GM12873 (cell line): ENCODE results near the gene PDZD2.

Experiments
- TF ChIP-seq, protein P1 (sequence below): IDR thresholded peaks from 2 replicates; pipeline ENCODE4 v1.5.1; 2012; ENCODE audit warnings: low read depth, mild to moderate bottlenecking, moderate library complexity, low read length, control low read depth; ENCODE audit not compliant: insufficient read depth; ENCODE audit errors: missing control alignments

The PDZD2 gene

DNA sequence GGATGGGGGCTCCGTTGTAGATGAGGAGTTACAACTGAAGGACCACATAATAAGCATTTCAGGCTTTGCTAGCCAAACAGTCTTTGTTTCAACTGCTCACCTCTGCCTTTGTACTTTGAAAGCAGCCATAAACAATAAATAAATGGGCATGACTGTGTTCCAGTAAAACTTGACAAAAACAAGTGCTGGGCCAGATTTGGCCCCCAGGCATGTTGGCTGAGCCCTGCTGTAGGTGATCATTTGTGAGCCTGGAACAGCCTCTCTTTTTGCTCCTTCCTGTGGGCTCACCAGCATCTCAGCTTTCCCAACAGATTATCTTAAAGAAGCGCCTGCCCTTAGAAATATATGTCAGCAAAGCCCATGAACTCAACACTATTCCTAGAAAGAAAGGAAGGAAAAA, 385.8 kb downstream of the PDZD2 start:
- TF ChIP-seq, protein P1, sequence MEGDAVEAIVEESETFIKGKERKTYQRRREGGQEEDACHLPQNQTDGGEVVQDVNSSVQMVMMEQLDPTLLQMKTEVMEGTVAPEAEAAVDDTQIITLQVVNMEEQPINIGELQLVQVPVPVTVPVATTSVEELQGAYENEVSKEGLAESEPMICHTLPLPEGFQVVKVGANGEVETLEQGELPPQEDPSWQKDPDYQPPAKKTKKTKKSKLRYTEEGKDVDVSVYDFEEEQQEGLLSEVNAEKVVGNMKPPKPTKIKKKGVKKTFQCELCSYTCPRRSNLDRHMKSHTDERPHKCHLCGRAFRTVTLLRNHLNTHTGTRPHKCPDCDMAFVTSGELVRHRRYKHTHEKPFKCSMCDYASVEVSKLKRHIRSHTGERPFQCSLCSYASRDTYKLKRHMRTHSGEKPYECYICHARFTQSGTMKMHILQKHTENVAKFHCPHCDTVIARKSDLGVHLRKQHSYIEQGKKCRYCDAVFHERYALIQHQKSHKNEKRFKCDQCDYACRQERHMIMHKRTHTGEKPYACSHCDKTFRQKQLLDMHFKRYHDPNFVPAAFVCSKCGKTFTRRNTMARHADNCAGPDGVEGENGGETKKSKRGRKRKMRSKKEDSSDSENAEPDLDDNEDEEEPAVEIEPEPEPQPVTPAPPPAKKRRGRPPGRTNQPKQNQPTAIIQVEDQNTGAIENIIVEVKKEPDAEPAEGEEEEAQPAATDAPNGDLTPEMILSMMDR, result no peak

DNA sequence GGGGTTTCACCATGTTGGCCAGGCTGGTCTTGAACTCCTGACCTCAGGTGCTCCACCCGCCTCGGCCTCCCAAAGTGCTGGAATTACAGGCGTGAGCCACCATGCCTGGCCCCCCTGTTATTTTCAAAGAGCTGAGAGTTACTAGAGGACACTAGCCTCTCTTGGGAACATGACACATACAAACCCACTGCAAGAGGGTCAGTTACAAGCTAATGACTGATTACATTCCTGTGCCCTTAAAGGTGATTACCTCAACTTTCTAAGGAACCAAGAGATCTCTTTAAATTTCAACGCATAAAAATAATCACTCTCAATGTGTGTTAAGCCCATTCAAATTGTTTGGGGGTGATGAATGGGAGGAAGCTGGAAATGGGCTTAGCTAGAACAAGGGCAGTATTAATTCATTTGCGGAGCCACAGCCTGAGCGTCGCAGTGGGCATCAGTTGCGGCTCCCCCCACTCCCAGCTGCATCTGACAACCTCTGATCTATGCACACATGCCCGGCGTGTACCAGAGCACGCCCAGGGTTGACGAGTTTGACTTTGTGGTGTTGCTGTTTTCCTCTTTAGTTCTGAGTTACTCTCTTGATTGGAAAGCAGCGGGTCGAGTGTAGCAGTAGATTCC, 388.3 kb downstream of the PDZD2 start:
- TF ChIP-seq, protein P1, result no peak

DNA sequence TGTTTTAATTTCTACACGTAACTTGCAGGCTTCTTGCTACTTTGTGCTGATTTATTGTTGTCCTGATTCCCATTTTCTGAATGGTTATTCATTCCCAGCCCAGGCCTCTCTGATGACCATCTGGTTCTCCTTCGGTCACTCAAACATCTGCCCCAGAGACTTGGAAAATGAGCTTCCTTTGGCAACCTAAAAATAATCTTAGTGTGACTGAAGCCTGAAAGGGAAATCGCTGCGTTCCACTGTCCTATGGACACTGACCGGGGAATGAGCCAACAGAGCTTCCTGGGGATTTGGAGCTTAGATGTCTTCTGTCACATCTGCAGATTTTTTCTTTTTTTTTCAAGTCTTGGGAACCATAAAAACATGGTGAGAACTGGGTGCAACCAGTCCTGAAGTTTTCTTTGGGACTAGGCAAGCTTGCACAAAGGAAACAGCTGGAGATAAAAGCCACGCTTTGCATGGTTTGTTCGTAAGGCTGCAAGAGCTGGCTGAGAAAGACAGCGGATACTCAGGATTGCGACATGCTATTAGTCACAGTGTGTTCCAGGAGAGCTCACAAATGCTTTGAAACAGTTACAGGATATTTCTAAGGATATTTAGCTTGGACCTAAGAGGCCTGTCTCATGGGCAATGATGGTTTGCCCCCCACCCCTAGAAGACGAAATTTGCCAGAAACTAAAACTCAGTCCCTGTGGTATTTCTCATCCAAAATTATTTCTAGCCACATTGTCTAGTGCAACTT, 389.0 kb downstream of the PDZD2 start:
- TF ChIP-seq, protein P1, result no peak

DNA sequence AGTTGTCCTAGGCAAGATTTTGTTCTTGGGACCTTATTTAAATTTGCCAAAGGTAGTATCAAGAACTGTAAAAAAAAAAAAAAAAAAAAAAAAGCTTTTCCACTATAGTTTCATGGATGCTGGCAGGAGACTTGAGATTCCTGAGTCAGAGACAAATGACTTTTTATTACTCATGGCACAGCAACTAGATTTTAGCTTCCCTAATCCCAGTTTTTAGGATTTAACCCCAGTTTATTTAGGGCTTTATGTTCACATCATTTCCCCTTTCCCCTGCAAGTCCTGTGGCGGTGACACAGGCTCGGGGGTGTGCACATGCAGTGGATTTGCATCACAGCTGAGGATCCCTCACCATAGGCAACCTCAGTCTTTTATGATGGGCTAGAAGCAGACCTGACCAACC, 390.3 kb downstream of the PDZD2 start:
- TF ChIP-seq, protein P1, result no peak

DNA sequence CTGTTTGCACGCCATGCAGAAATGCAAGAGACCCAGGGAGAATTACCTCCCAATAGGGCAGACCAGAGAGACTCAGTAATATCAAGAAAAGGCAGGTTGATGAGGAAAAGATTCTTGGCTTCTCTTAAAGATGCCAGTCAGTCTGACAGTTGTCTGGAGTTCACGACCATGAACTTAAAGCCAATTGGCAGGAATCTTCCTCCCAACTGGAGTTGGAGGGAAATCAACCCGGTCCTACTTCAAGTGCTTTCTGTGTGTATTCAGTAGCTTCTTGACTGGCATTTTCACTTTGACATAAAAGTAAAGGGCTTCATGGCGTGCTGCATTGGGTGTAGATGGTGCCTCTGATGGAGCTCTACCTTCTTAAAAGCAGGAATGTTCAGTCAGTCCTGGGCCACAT, 390.9 kb downstream of the PDZD2 start:
- TF ChIP-seq, protein P1, result no peak

DNA sequence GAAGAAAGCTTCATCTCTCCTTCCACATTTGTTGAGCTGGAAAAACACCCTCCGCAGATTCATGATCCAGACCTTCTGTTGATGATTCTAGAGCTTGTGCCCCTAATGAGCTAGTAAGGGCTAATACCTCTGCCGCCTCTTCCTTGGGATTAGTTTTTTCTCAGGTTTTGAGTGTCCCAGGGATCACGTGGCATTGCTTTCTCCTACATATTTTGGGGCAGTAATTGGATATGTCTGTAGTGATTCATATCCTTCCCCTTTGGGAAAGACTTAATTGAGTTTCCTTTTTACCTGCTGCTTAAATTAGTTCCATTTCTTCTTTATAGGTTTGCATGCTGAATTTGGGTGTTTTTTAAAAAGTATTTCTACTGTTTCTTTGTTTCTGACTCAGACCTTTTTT, 391.3 kb downstream of the PDZD2 start:
- TF ChIP-seq, protein P1, result no peak

DNA sequence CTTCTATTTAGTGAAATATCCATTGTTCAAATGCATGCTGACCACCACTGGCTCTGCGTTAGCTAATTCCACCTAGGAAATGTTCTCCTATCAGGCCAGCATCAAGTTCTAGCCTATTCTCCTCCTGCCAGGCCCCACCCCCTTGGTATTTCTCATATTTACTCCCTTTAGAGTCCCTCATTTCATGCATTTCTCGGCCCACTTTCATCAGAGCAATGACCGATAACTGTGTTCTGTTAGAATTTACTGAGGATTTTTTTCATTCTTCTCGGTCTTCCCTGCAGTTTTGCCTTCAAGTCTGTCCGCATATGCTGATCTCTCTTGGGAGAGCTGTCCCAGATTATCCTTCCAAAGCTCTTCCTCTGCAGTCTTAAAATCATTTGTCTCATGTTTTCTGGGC, 391.8 kb downstream of the PDZD2 start:
- TF ChIP-seq, protein P1, result no peak
